Stimulated activated CD4-positive, alpha-beta T cell treated with anti-CD3 and anti-CD28 coated beads, Interleukin-15, amount 100 ng/mL, for 48 hours (primary cell): ENCODE measurements around the gene PDCD4.
"Not testable (repeated sequence)": the region's sequence is repeated elsewhere in the genome, so short reads cannot be mapped to it uniquely, and the experiment has no call there.

ENCODE experiments used
- DNase-seq, 2 donors: peaks; one replicate each; pipeline ENCODE4 v3.0.0-alpha.2; 2020; ENCODE audit warnings: low read depth in 2 of 2

PDCD4 gene

DNA sequence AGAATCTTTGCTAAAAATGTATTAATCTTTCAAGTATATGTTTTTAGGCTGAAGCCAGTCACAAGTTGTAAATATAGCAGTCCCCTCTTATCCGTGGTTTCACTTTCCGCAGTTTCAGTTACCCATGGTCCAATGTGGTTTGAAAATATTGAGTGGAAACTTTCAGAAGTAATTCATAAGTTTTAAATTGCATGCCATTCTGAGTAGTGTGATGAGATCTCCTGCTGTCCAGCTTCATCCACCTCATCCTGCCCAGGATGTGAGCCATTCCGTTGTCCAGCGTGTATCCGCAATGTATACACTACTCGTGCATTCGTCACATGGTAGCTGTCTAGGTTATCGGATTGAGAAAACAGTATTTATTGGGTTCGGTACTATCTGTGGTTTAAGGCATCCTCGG, 12.2 kb downstream of the PDCD4 start:
- DNase-seq, result no peak

DNA sequence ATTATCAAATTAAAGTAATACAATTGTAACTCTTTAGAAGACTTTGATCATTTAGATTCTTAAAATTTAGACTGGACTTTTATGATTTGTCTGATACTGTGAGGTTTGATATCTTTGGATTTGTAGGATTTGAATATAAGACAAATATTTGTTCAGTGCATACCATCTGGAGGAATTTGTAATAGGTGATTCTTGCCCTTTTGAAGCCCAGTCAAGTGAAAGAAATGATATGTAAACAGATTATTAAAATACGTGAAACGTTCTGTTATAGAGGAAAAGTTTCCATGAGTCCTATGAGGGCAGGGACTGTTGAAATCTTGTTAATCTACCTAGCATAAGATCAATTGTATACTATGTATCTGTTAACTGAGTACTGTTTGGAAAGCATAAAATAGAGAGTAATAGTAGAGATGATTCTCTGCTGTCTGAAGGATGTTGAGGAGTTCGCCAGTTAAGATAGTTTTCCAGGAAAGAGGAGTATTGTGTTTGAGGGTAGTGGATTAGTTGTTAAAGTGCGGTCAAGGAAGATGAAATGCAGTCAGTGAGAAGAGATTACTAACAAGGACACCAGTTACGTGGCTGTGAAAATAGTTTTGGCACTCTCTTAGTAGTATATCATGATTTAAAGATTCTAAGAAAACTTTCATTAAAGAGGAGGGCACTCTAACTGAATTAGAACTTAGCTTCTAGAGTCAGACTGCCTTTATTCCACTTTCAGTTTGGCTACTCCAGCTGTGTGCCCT, 14.4 kb downstream of the PDCD4 start:
- DNase-seq, result no peak

DNA sequence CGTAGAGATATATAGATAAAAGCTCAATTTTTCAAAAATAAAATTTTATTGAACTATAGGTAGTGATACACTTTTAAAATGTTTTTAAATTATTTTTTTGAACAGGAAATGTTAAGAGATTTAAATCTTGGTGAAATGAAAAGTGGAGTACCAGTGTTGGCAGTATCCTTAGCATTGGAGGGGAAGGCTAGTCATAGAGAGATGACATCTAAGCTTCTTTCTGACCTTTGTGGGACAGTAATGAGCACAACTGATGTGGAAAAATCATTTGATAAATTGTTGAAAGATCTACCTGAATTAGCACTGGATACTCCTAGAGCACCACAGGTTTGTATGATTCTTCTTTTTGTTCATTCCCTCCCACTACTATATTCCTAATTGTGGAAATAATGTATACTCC, 15.8 kb downstream of the PDCD4 start:
- DNase-seq, result no peak

DNA sequence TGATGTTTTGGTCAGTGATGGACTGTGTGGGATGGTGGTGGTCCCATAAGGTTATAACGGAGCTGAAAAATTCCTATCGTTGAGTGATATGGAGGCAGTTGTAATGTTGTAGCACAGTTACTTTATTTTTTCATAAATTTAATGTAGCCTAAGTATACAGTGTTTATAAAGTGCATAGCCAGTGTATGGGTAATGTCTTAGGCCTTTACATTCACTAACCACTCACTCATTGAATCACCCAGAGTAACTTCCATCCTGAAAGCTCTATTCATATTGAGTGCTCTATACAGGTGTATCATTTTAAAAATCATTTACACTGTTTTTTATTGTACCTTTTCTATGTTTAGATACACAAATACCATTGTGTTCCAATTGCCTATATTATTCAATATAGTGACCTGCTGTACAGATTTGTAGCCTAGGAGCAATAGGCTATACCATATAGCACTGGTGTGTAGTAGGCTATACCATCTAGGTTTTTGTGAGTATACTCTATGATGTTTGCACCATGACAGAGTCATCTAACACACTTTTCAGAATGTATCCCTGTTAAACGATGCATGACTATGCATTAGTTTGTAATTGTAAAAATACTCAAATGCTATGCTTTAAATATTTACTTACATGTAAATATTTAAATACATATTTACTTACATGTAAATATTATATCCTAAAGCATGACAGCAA, 21.0 kb downstream of the PDCD4 start:
- no peak for DNase-seq

DNA sequence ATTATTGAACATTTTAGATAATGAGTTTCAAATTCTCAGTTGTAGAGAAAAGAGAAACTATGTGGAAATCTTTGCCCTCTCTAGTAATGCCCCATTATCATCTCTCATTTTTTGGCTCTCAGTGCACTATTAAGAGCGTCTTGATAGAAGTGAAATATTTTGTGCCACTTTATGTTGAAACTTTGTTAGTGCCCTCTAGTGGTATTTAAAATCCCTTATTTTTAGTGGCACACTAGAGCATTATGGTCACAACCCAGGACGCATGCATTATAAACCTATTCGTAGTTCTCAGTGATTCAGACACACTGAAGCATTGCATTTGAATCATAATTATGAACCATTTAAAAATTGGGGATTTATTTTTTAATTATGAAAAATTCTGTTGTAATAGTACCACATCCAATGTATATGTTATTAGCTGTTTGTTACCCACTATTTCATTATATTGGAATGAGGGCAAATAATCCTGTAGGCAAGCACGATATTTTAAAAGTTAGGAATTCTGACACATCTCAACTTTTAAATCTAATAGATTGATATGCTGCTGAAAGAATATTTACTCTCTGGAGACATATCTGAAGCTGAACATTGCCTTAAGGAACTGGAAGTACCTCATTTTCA, 21.9 kb downstream of the PDCD4 start:
- no peak for DNase-seq

DNA sequence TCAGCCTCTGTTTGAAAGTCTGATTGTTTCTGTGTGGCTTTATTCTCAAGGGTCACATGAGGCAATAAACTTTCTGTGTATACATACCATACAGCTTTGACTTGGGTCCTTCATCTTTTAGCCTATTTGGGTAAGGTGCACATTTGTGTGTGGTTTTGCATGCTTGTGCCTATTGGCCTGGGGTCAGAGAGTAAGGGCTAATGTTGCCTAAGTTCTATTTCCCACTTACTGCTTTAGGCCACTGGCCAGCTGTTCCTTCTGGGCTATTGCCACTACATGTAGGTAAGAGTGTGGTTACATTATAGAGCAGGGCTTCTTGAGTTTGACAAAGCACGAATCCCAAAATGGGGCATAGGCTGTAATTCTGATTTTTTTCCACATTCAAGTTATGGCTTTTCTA, 25.5 kb downstream of the PDCD4 start:
- no peak for DNase-seq

DNA sequence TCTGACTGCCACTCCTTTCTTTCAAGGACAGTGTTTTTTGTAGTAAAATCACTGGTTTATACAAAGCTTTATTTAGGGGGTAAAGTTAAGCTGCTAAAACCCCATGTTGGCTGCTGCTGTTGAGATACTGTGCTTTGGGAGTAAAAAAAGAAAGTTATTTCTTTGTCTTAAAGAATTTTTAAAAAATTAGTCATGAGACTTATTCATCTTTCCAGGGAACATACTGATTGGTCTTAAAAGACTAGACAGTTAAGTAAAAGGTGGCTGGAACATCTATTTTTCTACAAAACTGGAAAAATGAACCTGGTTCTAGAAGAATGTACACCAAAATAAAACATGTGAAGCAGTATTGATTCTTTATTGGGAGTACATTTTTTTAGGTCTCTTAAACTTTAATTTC, 26.7 kb downstream of the PDCD4 start:
- no peak for DNase-seq

DNA sequence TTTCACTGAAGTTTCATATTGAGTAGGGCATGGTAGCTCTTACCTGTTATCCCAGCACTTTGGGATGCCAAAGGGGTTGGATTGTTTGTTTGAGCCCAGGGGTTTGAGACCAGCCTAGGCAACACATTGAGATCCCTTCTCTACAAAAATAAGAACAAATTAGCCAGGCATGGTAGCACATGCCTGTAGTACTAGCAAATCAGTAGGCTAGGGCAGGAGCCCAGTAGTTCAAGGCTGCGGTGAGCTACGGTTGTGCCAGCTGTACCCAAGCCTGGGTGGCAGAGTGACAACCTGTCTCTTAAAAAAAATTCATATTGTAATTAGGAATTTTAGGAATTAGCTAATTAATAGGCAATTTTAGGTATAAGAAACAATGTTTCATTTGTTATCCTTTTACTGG, 29.3 kb downstream of the PDCD4 start:
- no peak for DNase-seq

DNA sequence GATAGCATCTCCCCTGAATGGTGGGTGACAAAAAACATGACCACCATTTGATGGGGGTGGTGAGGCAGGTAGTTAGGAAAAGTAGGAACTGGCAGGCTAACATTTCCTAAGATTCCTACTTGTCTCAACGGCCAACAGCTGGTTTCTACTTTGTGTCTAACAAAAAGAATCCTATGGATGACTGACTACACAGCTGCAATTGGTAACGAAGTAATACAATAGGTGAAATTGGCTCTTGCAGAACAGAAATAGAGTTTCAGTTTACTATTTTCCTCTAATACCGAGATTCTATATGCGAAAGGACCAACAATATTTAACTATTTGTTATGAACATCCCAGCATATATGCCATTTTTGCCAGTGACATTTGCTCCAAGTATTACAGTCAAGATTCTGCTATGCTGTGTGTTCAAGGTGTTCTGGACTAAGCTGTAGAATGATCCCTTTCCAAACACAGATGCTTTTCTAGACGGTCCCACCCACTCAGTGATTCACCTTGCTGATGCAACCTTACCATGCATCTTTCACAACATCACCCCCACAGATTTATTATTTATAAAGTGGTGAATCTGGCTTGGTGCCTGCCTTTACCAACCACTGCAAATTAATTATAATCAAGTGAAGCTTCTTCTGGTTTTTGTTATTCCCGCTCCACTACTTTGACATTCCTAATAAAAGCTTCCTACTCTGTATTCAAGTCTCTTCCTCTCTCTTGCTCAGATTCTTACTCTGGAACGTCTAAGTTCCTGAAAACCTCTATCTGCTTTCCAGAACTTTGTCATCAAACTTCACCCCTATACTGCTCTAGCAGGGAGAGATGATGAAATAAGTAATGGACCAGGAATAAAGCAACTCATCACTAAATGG, 30.5 kb downstream of the PDCD4 start:
- DNase-seq, result no peak

DNA sequence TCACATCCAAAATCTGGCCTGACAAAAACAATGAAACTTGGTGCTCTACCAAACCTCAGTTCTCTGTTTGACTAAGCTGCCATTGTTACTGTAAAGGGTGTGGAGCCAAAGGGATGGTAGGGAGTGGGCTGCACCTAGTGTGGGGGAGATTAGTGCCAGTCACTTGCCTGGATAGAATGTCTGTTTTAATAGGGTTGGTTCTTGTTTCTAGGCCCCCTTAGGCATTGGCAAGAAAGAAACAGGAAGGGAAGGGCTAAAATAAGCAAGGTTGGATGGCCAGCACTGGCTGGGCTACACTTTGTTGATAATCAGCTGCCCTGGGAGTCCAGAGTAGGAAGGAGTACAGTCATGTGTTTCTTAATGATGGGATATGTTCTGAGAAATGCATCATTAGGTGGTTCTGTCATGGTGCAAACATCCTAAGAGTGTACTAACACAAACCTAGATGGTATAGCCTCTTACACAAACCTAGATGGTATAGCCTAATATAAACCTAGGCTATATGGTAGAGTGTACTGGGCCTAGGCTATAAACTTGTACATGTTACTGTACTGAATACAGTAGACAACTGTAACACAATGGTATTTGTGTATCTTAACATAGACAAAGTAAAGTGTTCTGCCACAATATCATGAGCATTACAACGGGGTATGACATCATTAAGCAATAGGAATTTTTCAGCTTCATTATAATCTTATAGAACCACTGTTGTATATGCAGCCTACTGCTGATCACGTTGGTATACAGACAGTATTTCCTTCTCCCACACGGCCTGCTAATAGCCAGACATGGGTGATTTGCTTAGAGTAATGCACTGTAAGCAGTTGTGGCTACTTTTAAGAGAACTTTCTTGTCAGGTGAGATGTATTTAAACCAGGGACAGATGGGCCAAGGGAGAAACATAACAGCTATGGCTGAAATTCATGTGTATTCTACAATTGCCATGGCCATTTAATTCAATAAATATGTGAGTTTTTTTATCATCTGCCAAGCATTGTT, 31.9 kb downstream of the PDCD4 start:
- DNase-seq, result no peak

DNA sequence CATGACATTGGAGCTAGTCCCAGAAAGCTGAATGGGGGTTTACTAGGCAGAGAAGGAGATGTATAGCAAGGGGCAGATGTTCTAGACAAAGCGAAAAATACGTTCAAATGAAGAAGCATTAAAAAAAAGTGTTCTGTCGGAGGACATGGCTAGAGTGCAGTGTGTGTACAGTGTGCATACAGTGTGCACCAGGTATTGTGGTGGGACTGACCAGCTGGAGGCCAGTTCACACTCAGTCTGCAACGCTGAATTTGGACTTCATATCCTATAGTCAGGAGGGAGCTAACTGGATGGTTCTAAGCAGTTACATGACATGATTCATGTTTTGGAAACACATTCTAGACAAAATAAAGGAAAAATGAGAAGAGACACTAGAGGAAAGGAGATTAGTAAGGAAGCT, 38.4 kb downstream of the PDCD4 start:
- DNase-seq, result no peak

DNA sequence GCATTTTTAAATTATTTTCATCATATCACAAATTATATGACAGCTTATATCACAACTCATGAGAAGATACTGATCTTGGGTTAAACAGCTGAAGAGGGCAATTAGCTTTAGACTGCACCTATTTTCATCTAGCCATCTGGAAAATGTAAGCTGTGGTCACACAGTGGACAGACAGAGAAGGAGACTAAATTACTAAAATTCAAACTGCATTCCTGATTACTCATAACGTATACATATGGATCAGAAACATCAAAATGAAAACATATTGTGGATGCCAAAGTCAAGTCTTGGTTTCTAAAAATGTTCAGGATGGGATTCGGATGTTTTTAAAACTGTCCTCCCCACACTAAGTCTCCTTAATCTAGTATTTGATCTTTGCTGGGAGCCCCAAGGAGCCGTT, 40.6 kb downstream of the PDCD4 start:
- DNase-seq, result no peak

DNA sequence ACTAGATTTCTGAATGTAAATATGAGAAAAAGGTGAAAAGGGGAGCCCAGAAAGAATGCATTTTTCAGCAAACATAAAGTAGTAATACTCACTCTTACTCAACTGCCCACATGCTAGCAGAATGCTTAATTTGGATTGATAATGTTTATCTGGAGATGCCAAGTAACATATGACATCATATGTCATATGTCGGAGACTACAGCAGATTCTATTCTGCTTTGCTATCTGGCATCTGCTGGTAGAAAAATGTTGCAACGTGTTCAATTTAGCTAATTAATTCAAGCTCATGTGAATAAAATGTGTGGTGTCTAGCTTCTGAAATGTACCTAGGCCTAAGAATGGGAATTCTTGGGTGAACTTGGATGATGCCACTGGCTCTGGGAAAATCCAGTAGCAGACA, 42.7 kb downstream of the PDCD4 start:
- DNase-seq, result no peak

DNA sequence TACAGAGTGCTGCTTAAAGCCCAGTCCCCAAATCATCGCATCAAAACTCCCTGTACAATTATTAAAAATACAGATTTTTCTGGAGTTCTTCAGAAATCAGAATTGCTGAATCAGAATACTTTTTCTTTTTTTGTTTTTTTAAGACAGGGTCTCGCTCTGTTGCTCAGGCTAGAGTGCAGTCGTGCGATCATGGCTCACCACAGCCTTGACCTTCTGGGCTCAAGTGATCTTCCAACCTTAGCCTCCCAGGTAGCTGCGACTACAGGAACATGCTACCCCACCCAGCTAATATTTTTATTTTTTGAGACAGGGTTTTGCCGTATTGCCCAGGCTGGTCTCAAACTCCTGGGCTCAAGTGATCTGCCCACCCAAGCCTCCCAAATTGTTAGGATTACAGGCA, 43.3 kb downstream of the PDCD4 start:
- DNase-seq, result no peak

DNA sequence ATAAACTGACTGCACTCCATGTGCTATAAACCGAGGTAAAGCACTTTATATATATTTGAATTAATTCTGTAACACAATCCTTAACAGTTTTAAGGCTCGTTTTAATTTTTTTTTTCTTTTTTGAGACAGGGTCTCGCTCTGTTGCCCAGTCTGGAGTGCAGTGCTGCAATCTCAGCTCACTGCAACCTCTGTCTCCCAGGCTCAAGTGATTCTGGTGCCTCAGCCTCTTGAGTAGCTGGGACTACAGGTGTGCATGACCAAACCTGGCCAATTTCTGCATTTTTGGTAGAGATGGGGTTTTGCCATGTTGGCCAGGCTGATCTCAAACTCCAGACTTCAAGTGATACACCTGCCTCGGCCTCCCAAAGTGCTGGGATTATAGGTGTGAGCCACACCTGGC, 43.9 kb downstream of the PDCD4 start:
- DNase-seq, result not testable (repeated sequence)

DNA sequence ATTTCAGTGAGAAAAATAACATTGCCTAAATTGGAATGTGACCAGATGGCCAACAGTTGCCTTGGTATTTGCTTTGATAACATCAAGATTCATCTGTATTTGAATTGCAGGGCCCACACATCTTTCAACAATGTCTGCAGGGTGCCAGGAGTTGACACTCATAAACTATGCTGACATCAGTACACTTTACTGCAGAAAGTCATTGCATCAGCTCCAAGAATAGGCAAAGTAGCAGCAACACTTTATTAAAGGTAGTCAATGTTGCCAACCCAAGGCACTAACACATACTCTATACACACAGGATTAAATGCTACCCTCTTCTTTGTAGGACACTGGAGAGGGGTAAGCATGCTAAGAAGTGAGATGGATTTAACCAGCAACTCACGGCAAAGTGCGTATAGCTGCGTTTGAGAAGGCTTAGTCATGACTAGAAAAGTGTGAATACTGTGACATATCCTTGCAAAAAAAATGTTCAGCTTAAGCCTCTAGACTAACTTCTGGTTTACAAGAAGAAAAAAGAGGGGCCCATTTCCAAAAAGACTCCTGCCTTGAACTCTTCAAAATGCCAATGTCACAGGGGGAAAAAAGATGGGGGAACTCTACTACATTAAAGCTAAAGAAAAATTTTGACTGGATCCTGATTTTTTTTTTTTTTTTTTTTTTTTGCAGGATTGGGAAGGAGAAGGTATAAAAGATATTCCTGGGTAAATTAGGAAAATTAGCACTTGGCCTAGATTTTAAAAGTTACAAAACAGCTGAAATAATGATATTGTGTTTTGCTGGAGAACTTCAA, 45.0 kb downstream of the PDCD4 start:
- DNase-seq, result no peak

DNA sequence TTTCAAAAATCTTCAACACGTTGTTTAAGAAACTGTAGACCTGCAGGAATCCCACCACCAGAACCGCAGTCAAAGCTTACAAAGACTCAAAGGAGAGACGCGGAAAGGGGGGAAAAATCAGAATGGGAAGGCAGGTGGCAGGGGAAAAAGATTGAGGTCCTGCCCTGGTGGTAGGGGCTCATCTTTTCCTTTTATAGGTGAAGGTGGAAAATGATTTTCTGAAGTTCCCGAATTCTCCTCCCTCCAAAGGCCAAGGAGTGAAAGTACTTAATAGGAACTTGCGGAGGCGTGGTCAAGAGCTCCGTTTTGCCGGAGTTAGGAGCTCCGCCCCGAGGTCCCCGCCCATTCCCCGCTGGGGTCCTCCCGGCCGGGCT, 46.5 kb downstream of the PDCD4 start:
- DNase-seq, result peak; percentile 76 to 85

DNA sequence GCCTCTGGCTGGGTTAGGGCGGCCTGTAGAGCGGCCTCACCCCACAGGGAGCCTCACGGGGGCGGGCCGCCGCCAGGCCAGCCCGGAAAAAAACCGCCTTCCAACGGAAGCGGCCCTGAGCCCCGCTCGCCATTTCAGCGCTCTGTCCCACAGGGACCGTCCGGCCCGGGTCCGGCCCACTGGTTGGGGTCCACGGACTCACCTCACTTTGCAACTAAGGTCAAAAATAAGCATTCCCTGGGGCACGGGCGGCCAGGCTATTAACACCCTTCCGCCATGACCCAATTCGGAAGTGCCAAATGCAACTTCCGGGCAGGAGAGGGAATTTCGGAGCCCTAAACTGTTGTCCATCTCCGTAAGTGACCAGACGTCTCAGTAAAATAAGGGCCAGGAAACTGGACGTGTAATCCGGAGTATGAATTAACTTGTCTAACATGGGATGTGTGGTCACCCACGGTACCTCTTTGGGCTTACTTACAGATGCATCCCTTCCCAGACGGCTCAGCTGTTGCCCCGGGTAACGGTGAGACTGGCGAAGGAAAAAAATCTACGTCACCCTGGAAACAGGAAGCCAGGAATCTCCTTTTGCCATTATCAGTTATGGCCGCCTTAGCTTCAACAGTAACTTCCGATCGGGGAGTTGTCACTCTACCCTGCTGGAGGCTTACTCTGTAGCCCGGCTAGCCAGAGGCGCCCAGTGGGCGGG, 47.1 kb downstream of the PDCD4 start, which contains the start of gene BBIP1:
TSS of gene BBIP1 (minus strand) at position 538 of the 706 bp plus-strand sequence. CDS start 1,023 bp downstream, outside the sequence.
- DNase-seq, result no peak

DNA sequence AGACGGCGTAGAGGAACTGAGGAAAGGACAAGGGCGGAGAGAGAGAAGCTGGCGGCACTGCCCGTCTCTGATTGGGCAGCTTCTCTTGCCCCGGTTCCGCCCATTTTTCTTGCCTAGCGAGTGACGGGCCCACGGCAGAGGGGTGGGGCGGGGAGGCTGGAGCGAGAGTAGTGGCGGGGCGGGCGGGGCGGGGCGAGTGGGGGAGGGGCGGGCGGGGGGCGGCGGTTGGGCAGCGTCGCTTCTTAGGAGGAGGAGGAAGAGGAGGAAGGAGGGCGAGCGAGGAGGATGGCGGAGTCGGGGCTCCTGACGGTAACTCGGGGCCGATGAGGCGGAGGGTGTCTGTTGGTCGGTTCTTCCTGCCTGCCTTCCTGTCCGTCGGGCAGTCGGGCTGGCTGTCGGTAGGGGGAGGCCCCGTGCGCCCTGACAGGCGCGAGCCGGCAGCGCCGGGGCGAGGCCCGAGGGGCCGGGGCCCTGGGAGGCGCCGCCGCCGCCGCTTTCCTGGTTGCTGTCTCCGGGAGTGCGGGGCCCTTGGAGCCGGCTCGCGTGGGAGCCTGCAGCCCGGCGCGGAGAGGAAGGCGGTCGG, 47.7 kb downstream of the PDCD4 start, which contains the start of gene SHOC2:
TSS of gene SHOC2 (plus strand) at position 256 of the 583 bp plus-strand sequence. CDS start 44,755 bp downstream, outside the sequence.
- peak; percentile 98 to 99 for DNase-seq
